GM23338 (cell line): ENCODE measurements around the gene RXRA. TPM values are rescaled to one million over a fixed set of nuclear protein-coding genes. Genes with fewer than 3 reads are reported as not detected.

Experiments
- ATAC-seq: fragments of 200-7000 bp; cut with Tn5 transposase; 3 replicates; pipeline ENCODE4 v1.9.1; 2020
- DNase-seq: peaks from one replicate; pipeline ENCODE4 v3.0.0-alpha.2; 2015; ENCODE audit warnings: low spot score
- H2AFZ ChIP-seq: fragments of 200-600 bp; sonication (generic); 2 replicates; pipeline ENCODE4 v1.8.0; 2016; ENCODE audit warnings: antibody characterized with exemption, mild to moderate bottlenecking, moderate library complexity
- H3F3A ChIP-seq: fragments of 200-600 bp; sonication (generic); replicated peaks from 2 replicates; pipeline ENCODE4 v1.8.0; 2017; ENCODE audit warnings: antibody characterized with exemption, mixed run types, low read depth
- H3K27ac ChIP-seq: fragments of 200-600 bp; sonication (generic); 2 replicates; pipeline ENCODE4 v1.6.1; 2016; ENCODE audit warnings: low read depth
- H3K27me3 ChIP-seq: fragments of 200-600 bp; sonication (generic); 2 replicates; pipeline ENCODE4 v1.8.0; 2016; ENCODE audit warnings: mild to moderate bottlenecking, mixed run types, moderate library complexity; ENCODE audit not compliant: insufficient read depth
- H3K36me3 ChIP-seq: fragments of 200-600 bp; sonication (generic); 2 replicates; pipeline ENCODE4 v1.8.0; 2016; ENCODE audit warnings: mild to moderate bottlenecking; ENCODE audit not compliant: insufficient read depth
- H3K4me1 ChIP-seq: fragments of 200-600 bp; sonication (generic); 2 replicates; pipeline ENCODE4 v1.8.0; 2016; ENCODE audit warnings: mild to moderate bottlenecking, moderate library complexity; ENCODE audit not compliant: insufficient read depth
- H3K4me2 ChIP-seq: fragments of 200-600 bp; sonication (generic); 2 replicates; pipeline ENCODE4 v1.7.1; 2017; ENCODE audit warnings: mixed run types
- H3K4me3 ChIP-seq: fragments of 200-600 bp; sonication (generic); 2 replicates; pipeline ENCODE4 v1.6.1; 2016; ENCODE audit warnings: mixed run types
- H3K79me2 ChIP-seq: fragments of 200-600 bp; sonication (generic); replicated peaks from 2 replicates; pipeline ENCODE4 v1.8.0; 2017; ENCODE audit warnings: mild to moderate bottlenecking; ENCODE audit not compliant: insufficient read depth
- H3K9me2 ChIP-seq: fragments of 200-600 bp; sonication (generic); 2 replicates; pipeline ENCODE4 v1.8.0; 2017; ENCODE audit not compliant: insufficient read depth
- H4K20me1 ChIP-seq: fragments of 200-600 bp; sonication (generic); replicated peaks from 2 replicates; pipeline ENCODE4 v1.8.0; 2017; ENCODE audit warnings: mild to moderate bottlenecking; ENCODE audit not compliant: insufficient read depth
- H3K27ac Mint-ChIP-seq: 2 replicates; pipeline ENCODE4 v1.8.0; 2020; ENCODE audit warnings: inconsistent platforms, mild to moderate bottlenecking, moderate library complexity, mixed read lengths
- H3K27me3 Mint-ChIP-seq: 3 replicates; pipeline ENCODE4 v1.8.0; 2022; ENCODE audit warnings: low read depth, mild to moderate bottlenecking, moderate library complexity, mixed read lengths, inconsistent platforms; ENCODE audit not compliant: insufficient read depth, poor library complexity
- H3K36me3 Mint-ChIP-seq: 3 replicates; pipeline ENCODE4 v1.8.0; 2021; ENCODE audit warnings: low read depth, mild to moderate bottlenecking, inconsistent platforms, moderate library complexity, mixed read lengths
- H3K4me1 Mint-ChIP-seq: 3 replicates; pipeline ENCODE4 v1.8.0; 2020; ENCODE audit warnings: mild to moderate bottlenecking, inconsistent platforms, mixed read lengths
- H3K4me3 Mint-ChIP-seq: 3 replicates; pipeline ENCODE4 v1.8.0; 2021; ENCODE audit warnings: moderate library complexity, mild to moderate bottlenecking, inconsistent platforms, mixed read lengths
- H3K9me3 Mint-ChIP-seq: 3 replicates; pipeline ENCODE4 v1.8.0; 2020; ENCODE audit warnings: moderate library complexity, mild to moderate bottlenecking, inconsistent platforms, mixed read lengths
- EZH2phosphoT487 ChIP-seq: fragments of 200-600 bp; sonication (generic); IDR thresholded peaks from one replicate; pipeline ENCODE4 v1.8.1; 2018; ENCODE audit warnings: antibody characterized with exemption; ENCODE audit not compliant: unreplicated experiment
- REST ChIP-seq: IDR thresholded peaks from one replicate; pipeline ENCODE4 v1.6.1; 2018; ENCODE audit warnings: antibody characterized with exemption; ENCODE audit not compliant: unreplicated experiment
- ZNF462 ChIP-seq: fragments of 250-450 bp; sonication (Bioruptor Pico); IDR thresholded peaks from 2 replicates; pipeline ENCODE4 v1.5.0; 2020; ENCODE audit warnings: mild to moderate bottlenecking, moderate library complexity
- polyA plus RNA-seq: library from polyadenylated mRNA; unstranded; fragments of >200 nt; fragmentation: Nextera tagmentation; extraction: Ambion mirVana; gene quantifications from 2 replicates; pipeline ENCODE4 v1.2.1, GENCODE V29; 2016
- total RNA-seq: library from RNA; depleted of rRNA; stranded (reverse); fragments of >200 nt; shearing (Covaris generic); gene quantifications from 2 replicates; pipeline ENCODE4 v1.2.3, GENCODE V29; 2014

The RXRA gene
- total and polyA plus RNA-seq, 2 experiments from 2014 or later: 4.9 to 17.9 TPM

- no peak for TF ChIP-seq REST
Measured at GRCh38 chr9:134297083-134297410, 29.2 kb upstream of the RXRA start (continued).

- no peak overlapping the region for H3K27ac ChIP-seq
- no peaks in the 10 kb centered on the region for H4K20me1 ChIP-seq
- TF ChIP-seq ZNF462 (CRISPR knock-in tag) (no peak), EZH2phosphoT487 (no peak)
- no peaks in the 10 kb centered on the region for H3K9me2 ChIP-seq
- no peak for DNase-seq
- H3K36me3 ChIP-seq: no peaks in the 10 kb centered on the region
- Mint-ChIP-seq H3K4me1 (peaks cover 9% of the 10 kb centered on the region; the same call in 2 of the 3 replicates), H3K4me3 (no peak overlapping the region), H3K36me3 (no peaks in the 10 kb centered on the region), H3K9me3 (no peaks in the 10 kb centered on the region), H3K27me3 (peaks cover 3% of the 10 kb centered on the region), H3K27ac (no peak overlapping the region)
- H3K27me3 ChIP-seq: no peaks in the 10 kb centered on the region
- H3K4me1 ChIP-seq: no peaks in the 10 kb centered on the region
- H2AFZ ChIP-seq: no peak overlapping the region
- H3K79me2 ChIP-seq: no peaks in the 10 kb centered on the region
- no peak overlapping the region for H3K4me3 ChIP-seq
- H3F3A ChIP-seq: no peaks in the 10 kb centered on the region
- no peak for ATAC-seq
- H3K4me2 ChIP-seq: no peak overlapping the region
Measured at GRCh38 chr9:134297576-134297975, 28.7 kb upstream of the RXRA start.
